Stimulated activated CD4-positive, alpha-beta T cell treated with anti-CD3 and anti-CD28 coated beads, Interleukin-4, amount 100 ng/mL, for 4 hours (primary cell): ENCODE measurements around the gene BTLA.
"Not testable (repeated sequence)": the region's sequence is repeated elsewhere in the genome, so short reads cannot be mapped to it uniquely, and the experiment has no call there.

Source experiments
- DNase-seq, 2 experiments: peaks; one replicate each; pipeline ENCODE4 v3.0.0-alpha.2; 2020

Gene BTLA

DNA sequence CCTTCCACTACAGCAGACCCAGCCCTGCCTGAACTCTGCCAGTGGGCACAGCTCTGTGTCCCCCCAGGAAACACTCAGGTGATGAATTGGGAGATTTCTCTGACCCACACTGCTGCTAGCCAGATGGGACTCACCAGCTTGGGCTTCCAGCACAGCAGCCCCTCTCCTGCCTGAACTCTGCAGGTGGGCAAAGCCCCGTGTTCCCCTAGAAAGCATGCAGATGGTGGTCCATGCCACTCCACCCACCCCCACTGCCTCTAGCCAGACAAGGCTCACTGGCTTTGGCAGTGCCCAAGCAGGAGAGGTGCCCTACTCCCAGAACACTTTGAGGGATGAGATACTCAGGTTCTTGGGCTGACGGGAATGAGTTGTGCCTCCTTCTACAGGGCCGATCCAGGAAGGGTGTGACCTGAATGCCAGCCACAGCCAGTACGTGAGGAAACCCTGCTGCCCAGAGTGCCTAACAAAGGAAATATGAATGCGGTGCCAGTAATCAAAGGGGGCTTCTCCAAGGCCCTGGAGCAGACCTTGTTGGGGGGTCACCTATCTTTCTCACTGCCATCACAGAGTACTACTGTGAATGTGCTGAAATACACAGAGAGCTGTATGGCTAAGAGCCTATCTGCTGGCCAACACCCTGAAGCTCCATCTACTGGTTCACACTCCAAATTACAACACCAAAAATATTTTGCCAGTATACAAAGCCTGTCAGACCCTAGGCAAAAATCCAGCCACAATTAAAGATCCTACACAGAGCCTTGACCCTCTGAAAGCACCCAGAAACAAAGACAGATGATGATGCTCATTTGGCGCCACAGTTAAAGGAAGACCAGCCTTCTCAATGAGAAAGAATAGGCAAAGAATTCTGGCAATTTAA lies 61.9 kb downstream of the BTLA start:
- DNase-seq, result no peak

- DNase-seq, result no peak
Measured at GRCh38 chr3:112429960-112430359, 69.3 kb downstream of the BTLA start.

GRCh38 chr3:112427123-112427522 lies 72.1 kb downstream of the BTLA start:
- no peak for DNase-seq

- DNase-seq, result no peak
Measured at GRCh38 chr3:112425858-112426750, 73.2 kb downstream of the BTLA start.

DNA sequence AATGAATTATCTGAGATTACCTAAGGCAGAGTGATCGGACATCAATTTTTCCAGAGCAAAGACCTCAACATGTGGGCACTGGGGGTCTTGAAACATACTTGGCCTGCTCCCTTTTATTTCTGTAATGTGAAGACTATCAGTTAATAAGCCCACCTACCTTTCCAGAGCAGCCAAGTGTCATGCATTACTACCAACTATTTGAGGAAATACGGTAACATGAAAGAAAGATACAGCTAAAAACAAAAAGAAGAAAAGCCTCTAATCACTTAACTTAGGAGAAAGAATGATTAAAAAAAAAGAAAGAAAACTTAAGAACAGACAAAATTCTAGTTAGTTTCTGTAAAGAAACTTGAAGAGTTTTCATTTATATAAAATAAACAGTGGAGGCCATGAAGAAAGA lies 73.9 kb downstream of the BTLA start:
- DNase-seq, result no peak

DNA sequence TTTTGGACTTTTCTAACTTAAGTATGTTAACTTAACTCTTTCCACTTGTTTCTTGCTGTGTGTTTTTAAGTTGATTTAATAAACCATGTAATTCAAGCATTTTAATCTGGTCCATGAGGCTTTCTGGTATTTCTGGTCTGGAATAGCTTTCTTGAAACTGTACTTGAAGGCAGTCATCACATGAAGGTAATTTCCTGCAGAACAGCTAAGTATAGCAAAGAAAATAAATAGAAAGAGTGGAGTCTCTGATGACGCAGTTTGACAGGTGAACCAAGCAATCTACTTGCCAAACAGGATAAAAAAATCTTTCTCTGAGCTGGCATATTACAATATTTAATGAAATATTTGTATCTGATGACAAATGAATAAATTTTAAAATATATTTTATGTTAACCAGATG lies 74.9 kb downstream of the BTLA start:
- no peak for DNase-seq

DNA sequence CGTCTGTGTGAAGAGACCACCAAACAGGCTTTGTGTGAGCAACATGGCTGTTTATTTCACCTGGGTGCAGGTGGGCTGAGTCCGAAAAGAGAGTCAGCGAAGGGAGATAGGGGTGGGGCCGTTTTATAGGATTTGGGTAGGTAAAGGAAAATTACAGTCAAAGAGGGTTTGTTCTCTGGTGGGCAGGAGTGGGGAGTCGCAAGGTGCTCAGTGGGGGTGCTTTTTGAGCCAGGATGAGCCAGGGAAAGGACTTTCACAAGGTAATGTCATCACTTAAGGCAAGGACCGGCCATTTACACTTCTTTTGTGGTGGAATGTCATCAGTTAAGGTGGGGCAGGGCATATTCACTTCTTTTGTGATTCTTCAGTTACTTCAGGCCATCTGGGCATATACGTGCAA lies 76.4 kb downstream of the BTLA start:
- DNase-seq, result not testable (repeated sequence)

- not testable (repeated sequence) for DNase-seq
Measured at GRCh38 chr3:112418526-112418925, 80.7 kb downstream of the BTLA start.

GRCh38 chr3:112417696-112418318 lies 81.5 kb downstream of the BTLA start:
- DNase-seq, result no peak

GRCh38 chr3:112416391-112417212 lies 82.7 kb downstream of the BTLA start:
- DNase-seq, result no peak

DNA sequence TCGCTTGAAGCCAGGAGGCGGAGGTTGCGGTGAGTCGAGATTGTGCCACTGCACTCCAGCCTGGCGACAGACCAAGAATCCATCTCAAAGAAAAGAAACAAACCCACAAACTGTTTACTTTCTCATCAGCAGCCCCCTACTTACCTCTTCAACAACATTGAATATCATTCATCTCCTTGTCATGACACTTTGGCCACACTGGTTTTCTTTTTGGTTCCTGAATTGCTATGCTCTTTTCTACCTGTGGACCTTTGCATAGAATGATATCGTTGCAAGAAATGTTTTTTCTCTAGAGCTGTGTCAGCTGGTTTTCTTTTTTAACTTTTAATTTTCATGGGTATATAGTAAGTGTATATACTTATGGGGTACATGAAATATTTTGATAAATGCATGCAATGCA lies 83.9 kb downstream of the BTLA start:
- no peak for DNase-seq
